Measurements from ENCODE around the gene WHRN. TPM values are rescaled to one million over a fixed set of nuclear protein-coding genes. Genes with fewer than 3 reads are reported as not detected.
A peak's percentile ranks its signal among the peaks of the same experiment; 100 is the strongest.

The WHRN gene
- total RNA-seq, 1 experiment from 2014 or later: 3.5 TPM

DNA sequence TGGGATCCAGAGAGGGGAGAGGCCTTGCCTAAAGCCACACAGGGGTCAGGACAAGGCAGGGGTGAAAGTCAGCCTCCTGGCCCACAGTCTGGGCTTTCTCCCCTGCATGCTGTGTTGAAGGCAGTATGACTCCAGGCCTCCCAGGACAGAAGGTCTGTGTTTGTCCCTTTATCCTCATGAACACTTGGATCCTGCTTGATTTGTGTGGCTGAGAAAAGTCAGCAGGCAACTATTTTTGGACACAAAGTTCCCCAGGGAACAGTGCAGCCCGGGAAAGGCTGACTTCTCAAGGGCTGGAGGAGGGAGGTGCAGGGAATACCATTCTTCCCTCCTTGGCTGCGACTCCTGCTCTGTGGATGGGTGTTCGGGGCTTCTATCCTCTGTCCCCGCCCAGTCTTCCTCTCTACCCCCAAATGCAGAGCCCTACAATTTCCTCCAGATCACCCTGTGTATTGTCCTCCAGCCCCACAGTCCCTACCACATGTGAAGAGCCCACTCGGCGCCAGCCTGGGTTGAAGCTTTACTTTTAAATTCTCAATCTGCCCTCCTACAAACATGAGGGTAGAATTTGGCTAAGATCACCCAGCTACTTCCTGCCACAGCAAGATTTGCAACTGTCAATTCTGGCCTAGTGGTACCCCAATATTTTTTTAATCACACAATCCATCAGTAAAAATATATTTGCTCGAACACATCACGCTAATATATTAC is 121.6 kb downstream of the WHRN start:
- DNase-seq (ENCODE audit: low read depth): no peak

GRCh38 chr9:114382699-114383520 is 122.4 kb downstream of the WHRN start:
- DNase-seq (ENCODE audit: low read depth): no peak

DNA sequence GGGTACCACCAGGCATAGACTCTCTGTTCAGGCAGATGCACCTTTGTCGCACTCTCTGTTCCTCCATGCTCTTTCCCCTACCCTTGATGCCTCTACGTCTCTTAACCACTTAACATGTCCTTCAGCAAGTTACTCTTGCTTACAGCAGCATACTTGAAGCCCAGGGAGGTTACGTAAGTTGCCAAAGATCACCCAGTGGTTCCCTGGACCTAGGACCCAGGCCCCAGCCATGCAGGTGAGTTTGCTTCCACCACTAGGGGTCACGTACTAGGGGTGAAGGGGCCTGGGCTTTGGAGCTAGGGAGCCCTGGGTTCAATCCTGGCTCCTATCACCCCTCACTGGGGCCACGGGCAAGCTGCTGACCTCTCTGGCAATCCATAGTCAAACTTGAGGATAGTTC is 126.4 kb downstream of the WHRN start:
- no peak for DNase-seq (ENCODE audit: low read depth)

DNA sequence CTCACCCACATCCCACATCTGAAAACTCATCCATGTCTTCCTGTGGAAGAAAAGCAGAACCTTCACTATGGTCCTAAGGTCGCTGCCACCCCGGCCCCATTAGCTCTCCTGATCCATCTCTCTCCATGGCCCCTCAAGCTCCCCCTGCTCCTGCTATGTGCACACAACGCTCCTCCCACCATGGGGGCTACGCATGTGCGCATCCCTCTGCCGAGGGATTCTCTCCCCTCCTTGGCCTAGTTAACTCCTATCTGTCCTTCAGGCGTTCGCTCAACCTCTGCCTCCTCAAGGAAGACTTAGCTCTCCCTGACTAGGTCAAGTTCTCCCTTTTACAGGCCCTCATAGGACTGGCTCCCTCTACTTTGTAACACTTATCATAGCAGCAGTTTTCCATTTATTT is 127.3 kb downstream of the WHRN start:
- no peak for DNase-seq (ENCODE audit: low read depth)

GRCh38 chr9:114376586-114377445 is 128.5 kb downstream of the WHRN start:
- no peak for DNase-seq (ENCODE audit: low read depth)

GRCh38 chr9:114375386-114376175 is 129.7 kb downstream of the WHRN start:
- no peak for DNase-seq (ENCODE audit: low read depth)

GRCh38 chr9:114374936-114375335 is 130.3 kb downstream of the WHRN start:
- DNase-seq (ENCODE audit: low read depth): no peak

GRCh38 chr9:114373960-114374730 is 131.1 kb downstream of the WHRN start:
- DNase-seq (ENCODE audit: low read depth): no peak

DNA sequence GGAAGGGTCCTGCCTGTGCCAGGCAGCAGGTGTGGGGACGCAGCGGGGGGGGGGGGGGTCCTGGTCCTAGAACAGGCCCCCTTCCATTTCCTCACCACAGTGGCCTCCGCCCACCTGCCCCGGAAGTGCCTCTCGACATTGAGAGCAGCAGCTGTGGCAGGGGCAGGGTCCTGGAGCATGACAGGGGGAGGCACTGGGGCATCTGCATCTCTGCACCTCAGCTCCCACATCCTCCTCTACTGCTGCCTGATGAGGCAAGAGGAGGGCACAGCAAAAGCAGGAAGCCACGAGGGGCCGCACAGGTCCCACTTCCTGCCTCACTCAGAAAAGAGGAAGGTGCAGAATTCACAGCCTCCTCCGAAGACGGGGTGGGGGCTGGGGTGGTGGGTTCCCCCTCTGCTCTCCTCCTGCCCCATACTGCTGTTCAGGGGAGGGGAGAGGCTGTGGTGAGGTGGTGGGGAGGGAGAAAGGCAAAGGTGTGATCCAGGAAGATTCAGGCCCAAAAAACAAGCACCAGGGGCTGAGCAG is 132.3 kb downstream of the WHRN start:
- DNase-seq (ENCODE audit: low read depth): no peak

GRCh38 chr9:114371973-114372917 is 133.0 kb downstream of the WHRN start:
- DNase-seq (ENCODE audit: low read depth): peak; percentile 85

- DNase-seq (ENCODE audit: low read depth): no peak
Measured at GRCh38 chr9:114371343-114371944, 133.8 kb downstream of the WHRN start.

DNA sequence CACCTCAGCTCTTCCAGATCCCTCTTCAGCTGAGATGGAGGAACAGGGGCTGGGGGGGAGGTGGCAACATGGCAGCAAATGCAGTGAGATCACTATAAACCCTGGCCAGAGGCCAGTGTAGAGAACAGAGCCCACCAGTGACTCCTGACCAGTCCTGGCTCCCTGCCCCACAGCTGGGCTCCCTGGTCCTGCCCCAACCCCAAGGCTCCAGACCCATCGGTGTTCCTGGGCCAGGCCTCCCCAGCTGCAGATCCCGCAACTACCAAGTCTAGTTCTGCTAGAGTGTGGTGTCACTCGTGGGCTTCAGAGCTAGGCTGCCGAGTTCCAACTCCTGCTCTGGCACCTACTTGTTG is 134.3 kb downstream of the WHRN start:
- no peak for DNase-seq (ENCODE audit: low read depth)

DNA sequence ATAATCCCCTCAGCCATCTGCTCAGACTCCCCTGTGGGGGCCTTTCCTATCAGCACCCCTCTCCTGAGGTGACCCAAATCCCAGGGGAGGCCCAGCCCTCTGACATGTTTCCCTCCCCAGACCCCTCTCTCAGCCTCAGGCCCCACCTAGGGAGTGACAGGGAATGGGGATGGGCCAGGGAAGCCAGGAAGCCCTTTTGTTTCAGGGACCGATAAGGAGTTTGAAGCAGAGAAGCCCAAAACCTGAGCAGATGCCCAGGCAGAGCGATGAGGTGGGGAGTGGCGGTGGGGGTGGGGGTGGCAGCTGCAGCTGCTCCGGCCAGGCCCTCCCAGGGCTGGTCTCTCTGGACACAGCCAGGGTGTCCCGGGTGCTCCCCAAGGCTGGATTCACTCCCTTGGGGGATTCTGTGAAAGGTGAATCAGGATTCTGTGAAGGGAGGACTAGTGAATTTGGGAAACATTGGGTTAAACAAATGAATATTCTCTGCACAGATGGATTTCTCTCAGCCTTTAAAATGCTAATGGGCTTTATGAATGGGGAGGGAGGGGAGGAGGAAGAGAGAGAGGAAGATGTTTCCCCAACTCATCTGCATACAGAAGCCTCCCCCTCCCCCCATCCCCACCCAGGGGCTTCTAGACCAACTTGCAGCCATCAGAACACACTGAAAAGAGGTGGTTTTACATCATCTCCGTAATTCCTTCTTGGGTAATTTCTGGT is 134.9 kb downstream of the WHRN start:
- no peak for DNase-seq (ENCODE audit: low read depth)

- DNase-seq (ENCODE audit: low read depth): no peak
Measured at GRCh38 chr9:114369216-114370130, 135.8 kb downstream of the WHRN start.

DNA sequence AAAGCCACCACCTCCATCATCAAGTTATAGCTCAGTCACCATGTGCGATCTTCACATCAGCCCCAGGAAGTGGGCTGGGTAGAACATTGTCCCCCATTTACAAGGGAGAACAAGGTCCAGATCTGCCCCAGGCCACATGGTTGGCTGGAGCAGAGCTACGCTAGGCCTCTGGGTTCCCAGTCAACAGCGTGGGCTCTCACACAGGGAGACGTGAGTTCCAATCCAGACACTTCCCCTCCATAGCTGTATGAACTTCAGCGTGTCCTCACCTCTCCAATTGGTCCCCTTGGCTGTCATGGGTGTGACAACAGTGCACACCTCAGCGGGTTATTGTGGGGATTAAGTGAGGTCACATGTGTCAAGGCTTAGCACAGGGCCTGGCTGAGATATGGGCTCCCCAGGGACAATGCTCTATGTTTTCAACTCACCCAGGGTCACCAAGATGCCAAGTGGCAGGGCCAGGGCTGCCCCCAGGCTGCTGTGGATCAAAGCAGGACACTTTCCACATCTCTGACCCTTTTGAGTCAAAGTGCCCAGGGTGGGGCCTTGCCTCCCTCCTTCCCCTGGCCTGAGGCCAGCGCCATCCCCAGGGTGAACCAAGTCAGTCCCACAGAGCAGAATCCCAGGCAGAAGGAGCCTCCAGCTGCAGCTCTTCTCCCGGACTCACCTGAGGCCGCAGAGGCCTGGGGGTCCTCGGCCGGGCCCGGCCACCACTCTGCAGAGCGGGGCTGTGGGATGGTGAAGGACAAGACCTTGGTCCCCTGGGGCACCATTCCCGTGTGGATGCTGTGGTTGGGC is 137.3 kb downstream of the WHRN start:
- no peak for DNase-seq (ENCODE audit: low read depth)

DNA sequence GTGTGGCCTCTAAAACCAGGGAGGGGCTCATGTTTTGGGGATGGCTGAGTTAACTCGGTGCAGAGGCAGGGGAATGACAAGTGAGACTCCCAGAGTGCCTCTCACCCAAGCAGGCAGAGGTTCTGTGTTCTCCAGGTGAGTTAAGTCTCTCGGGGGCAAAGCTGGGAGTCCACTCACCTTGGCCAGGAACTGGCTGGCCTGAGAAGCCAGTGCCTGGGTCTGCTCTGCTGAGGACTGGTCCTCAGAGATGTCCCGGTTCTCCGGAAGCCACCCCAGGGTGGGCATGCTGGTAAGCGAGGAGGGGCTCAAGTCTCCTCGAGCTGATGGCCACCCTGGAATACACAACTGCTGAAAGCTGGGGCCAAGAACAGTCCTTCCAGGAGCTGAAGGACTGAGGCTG is 137.9 kb downstream of the WHRN start:
- DNase-seq (ENCODE audit: low read depth): no peak
